HepG2 (cell line): ENCODE data around the gene SAMD4B. TPM values are rescaled to one million over a fixed set of nuclear protein-coding genes. Genes with fewer than 3 reads are reported as not detected.

ENCODE experiments used
- ATAC-seq: fragments of 200-7000 bp; cut with Tn5 transposase; 3 replicates; pipeline ENCODE4 v1.9.1; 2020; ENCODE audit warnings: mild to moderate bottlenecking, moderate library complexity
- BruUV-seq: library from RNA; stranded (reverse); fragments of 400-500 nt; replicated peaks from 2 replicates; lab custom pipeline; 2021; lab: Mats Ljungman, UMichigan
- CTCF ChIA-PET: fragments of 300-600 bp; formaldehyde crosslinking; extraction: SDS; loops from one replicate; lab custom pipeline; 2021; ENCODE audit warnings: low total read pairs, inconsistent platforms, low intra/inter-chr PET ratio; lab: Yijun Ruan, JAX
- POLR2A ChIA-PET: fragments of 350-600 bp; sonication (Branson Sonifier 250); formaldehyde crosslinking; loops from one replicate; lab custom pipeline; 2020; ENCODE audit warnings: antibody characterized with exemption, inconsistent platforms; lab: Yijun Ruan, JAX
- DNase-seq: peaks from one replicate; pipeline ENCODE4 v3.0.0-alpha.2; 2015; ENCODE audit warnings: low spot score
- FAIRE-seq: peaks from 3 replicates; lab custom pipeline; 2011; peaks lifted over from hg19 to GRCh38; lab: Jason Lieb, UNC
- H2AFZ ChIP-seq: one replicate; pipeline ENCODE4 v1.6.1; 2011; ENCODE audit warnings: low read length, inconsistent platforms
- H3K27ac ChIP-seq: fragments of 300-600 bp; 3 replicates; pipeline ENCODE4 v1.8.0; 2011; ENCODE audit warnings: mixed run types, mild to moderate bottlenecking, mixed read lengths, low read length, inconsistent platforms; ENCODE audit not compliant: insufficient read depth; ENCODE audit errors: extremely low read length
- H3K27me3 ChIP-seq, 2 experiments: fragments of 200-600 bp in 1 of 2; 2 replicates in 1 of 2; 3 replicates in 1 of 2; pipeline versions ENCODE4 v1.6.0 to v1.8.0; 2011; ENCODE audit warnings: low read length in 2 of 2, mild to moderate bottlenecking in 2 of 2, moderate library complexity in 2 of 2, inconsistent platforms in 1 of 2; ENCODE audit not compliant: insufficient read depth in 2 of 2, control insufficient read depth in 1 of 2
- H3K36me3 ChIP-seq, 2 experiments: fragments of 200-600 bp in 1 of 2; replicated peaks in 1 of 2; 2 replicates in 1 of 2; 3 replicates in 1 of 2; pipeline versions ENCODE4 v1.5.1 to v1.8.0; 2011; ENCODE audit warnings: low read length in 2 of 2, inconsistent platforms in 1 of 2; ENCODE audit not compliant: insufficient read depth in 2 of 2, control insufficient read depth in 1 of 2
- H3K4me1 ChIP-seq: 2 replicates; pipeline ENCODE4 v1.5.1; 2012; ENCODE audit warnings: low read length, inconsistent platforms; ENCODE audit not compliant: insufficient read depth
- H3K4me2 ChIP-seq: 2 replicates; pipeline ENCODE4 v1.6.0; 2011; ENCODE audit warnings: low read depth, low read length, inconsistent platforms
- H3K4me3 ChIP-seq, 3 experiments: fragments of 200-600 bp in 1 of 3; sonication (generic), shearing (Covaris generic) in 1 of 3; replicated peaks in 1 of 3; 2 replicates each; pipeline ENCODE4 v1.5.1; 2011 to 2016; ENCODE audit warnings: low read length in 3 of 3, inconsistent platforms in 2 of 3, low read depth in 2 of 3, mild to moderate bottlenecking in 2 of 3, control low read depth in 1 of 3, mixed read lengths in 1 of 3; ENCODE audit not compliant: insufficient read depth in 1 of 3
- H3K79me2 ChIP-seq: one replicate; pipeline ENCODE4 v1.6.1; 2011; ENCODE audit warnings: low read length, inconsistent platforms; ENCODE audit not compliant: insufficient read depth
- H3K9ac ChIP-seq: 2 replicates; pipeline ENCODE4 v1.6.0; 2011; ENCODE audit warnings: mild to moderate bottlenecking, low read depth, low read length, inconsistent platforms; ENCODE audit not compliant: insufficient read depth
- H3K9me3 ChIP-seq: 2 replicates; pipeline ENCODE4 v1.5.1; 2012; ENCODE audit warnings: mild to moderate bottlenecking, low read length
- H4K20me1 ChIP-seq: 2 replicates; pipeline ENCODE4 v1.6.0; 2011; ENCODE audit warnings: inconsistent platforms, mild to moderate bottlenecking, low read length, moderate library complexity; ENCODE audit not compliant: insufficient read depth
- AKNA ChIP-seq: sonication (generic); formaldehyde crosslinking; IDR thresholded peaks from 2 replicates; pipeline ENCODE4 v1.4.0; 2020; ENCODE audit warnings: missing genetic modification reagents, borderline replicate concordance
- REST ChIP-seq, 2 experiments: IDR thresholded peaks; 2 replicates each; pipeline ENCODE4 v1.6.1; 2011 to 2012; ENCODE audit warnings: low read length in 2 of 2, borderline replicate concordance in 1 of 2, low read depth in 1 of 2, mild to moderate bottlenecking in 1 of 2, moderate library complexity in 1 of 2
- TIGD3 ChIP-seq: sonication (generic); formaldehyde crosslinking; IDR thresholded peaks from 2 replicates; pipeline ENCODE4 v1.5.1; 2020; ENCODE audit warnings: mild to moderate bottlenecking, missing genetic modification reagents, borderline replicate concordance
- ZBTB3 ChIP-seq: sonication (generic); formaldehyde crosslinking; IDR thresholded peaks from 2 replicates; pipeline ENCODE4 v1.4.0; 2020; ENCODE audit warnings: low read depth, mild to moderate bottlenecking, moderate library complexity, missing genetic modification reagents, borderline replicate concordance
- ZNF460 ChIP-seq: sonication (generic); formaldehyde crosslinking; IDR thresholded peaks from 2 replicates; pipeline ENCODE4 v1.5.1; 2020; ENCODE audit warnings: missing genetic modification reagents, mild to moderate bottlenecking, borderline replicate concordance
- WGBS: methylation state at CpG from one replicate; pipeline ENCODE4 v1.1.6; 2017; ENCODE audit warnings: low lambda C conversion rate; 5-methylcytosine and 5-hydroxymethylcytosine counted together
- in situ Hi-C: cut with HindIII; loops from 2 replicates; pipeline ENCODE4 v1.10.0; 2017; ENCODE audit warnings: low pct_unique_long_range_greater_than_20kb; ENCODE audit not compliant: extremely low pct_ligation_motif_present
- intact Hi-C: fragments of 100-400 bp; cut with micrococcal nuclease; formaldehyde crosslinking; loops from one replicate; pipeline ENCODE4 v1.10.0; 2022; ENCODE audit not compliant: unreplicated experiment
- polyA plus RNA-seq, 8 experiments: library from polyadenylated mRNA; depleted of rRNA in 3 of 8; stranded (reverse) in 7 of 8; unstranded in 1 of 8; fragments of >200 nt; fragmentation: Illumina TruSeq in 4 of 8; extraction: Trizol in 4 of 8; gene quantifications; 2 replicates each; pipeline versions ENCODE4 v1.2.1 to v1.2.3, GENCODE V29; 2011 to 2016; ENCODE audit warnings: low read depth in 4 of 8, missing spikeins in 1 of 8, mixed read lengths in 1 of 8; ENCODE audit not compliant: insufficient read depth in 1 of 8
- total RNA-seq, 5 experiments: library from RNA; depleted of rRNA; stranded (reverse); fragments of >200 nt; fragmentation: Illumina TruSeq; extraction: Trizol; gene quantifications; 2 replicates each; pipeline ENCODE4 v1.2.3, GENCODE V29; 2016; ENCODE audit warnings: low read depth in 1 of 5

The SAMD4B gene
- total and polyA plus RNA-seq, 2 of the 13 experiments (the other 11 are each of a cell fraction or from before 2014, with no cell fraction given), result 26.0 to 31.8 TPM

GRCh38 chr19:39362682-39363657, 20.7 kb downstream of the SAMD4B start:
- Histone ChIP-seq H3K79me2 (no peaks in the 10 kb centered on the region), H3K27me3 (no peaks in the 10 kb centered on the region), H3K27ac (no peak overlapping the region), H3K4me1 (no peaks in the 10 kb centered on the region), H2AFZ (no peak overlapping the region), H3K36me3 (peaks cover 16 to 59% of the 10 kb centered on the region in 2 experiments), H3K9ac (no peak overlapping the region), H3K4me2 (no peak overlapping the region), H4K20me1 (no peaks in the 10 kb centered on the region), H3K4me3 (no peak overlapping the region), H3K9me3 (no peaks in the 10 kb centered on the region)
- no peak for DNase-seq
- BruUV-seq, result no TSS peak
- TF ChIP-seq ZNF460 (CRISPR knock-in tag) (no peak), TIGD3 (CRISPR knock-in tag) (no peak), REST (IDR thresholded peaks at IDR 0.05; ENCODE audit: borderline replicate concordance in 1 of 2, low read depth in 1 of 2, low read length in 2 of 2) (no peak), AKNA (CRISPR knock-in tag) (no peak), ZBTB3 (CRISPR knock-in tag) (no peak)
- in situ Hi-C loops, result no loop called here
- ChIA-PET CTCF (no interaction called here), POLR2A (interaction anchor here (0.9 kb wide), 1 partner anchor 21 kb away, joined by 4 read pairs; the partner anchor contains the start of gene SAMD4B)
- no peak for FAIRE-seq
- WGBS, result 93% methylated on average over 5 of the region's 6 CpGs
- no peak for ATAC-seq
- intact Hi-C loops, result no loop called here
